Bronchial epithelial cell (primary cell): Measurements from ENCODE around the gene BTBD16. TPM values are rescaled to one million over a fixed set of nuclear protein-coding genes. Genes with fewer than 3 reads are reported as not detected.

ENCODE experiments used
- DNase-seq: peaks from one replicate; pipeline ENCODE4 v3.0.0-alpha.2; 2010; ENCODE audit warnings: low read depth
- FAIRE-seq: peaks from 2 replicates; lab custom pipeline; 2011; peaks lifted over from hg19 to GRCh38; lab: Jason Lieb, UNC
- H3K27me3 ChIP-seq: 2 replicates; pipeline ENCODE4 v1.5.1; 2011; ENCODE audit warnings: low read length; ENCODE audit not compliant: control insufficient read depth, insufficient read depth
- H3K36me3 ChIP-seq: 2 replicates; pipeline ENCODE4 v1.5.1; 2011; ENCODE audit warnings: low read length; ENCODE audit not compliant: control insufficient read depth, insufficient read depth
- H3K4me3 ChIP-seq: 2 replicates; pipeline ENCODE4 v1.5.1; 2011; ENCODE audit warnings: mild to moderate bottlenecking, low read depth, low read length, control low read depth
- CTCF ChIP-seq: IDR thresholded peaks from 2 replicates; pipeline ENCODE4 v1.5.1; 2011; ENCODE audit warnings: mild to moderate bottlenecking, moderate library complexity, low read length, control low read depth, inconsistent platforms; ENCODE audit not compliant: insufficient read depth, severe bottlenecking
- total RNA-seq: library from RNA; depleted of rRNA; stranded (reverse); fragments of >200 nt; gene quantifications from 2 replicates; pipeline ENCODE4 v1.2.1, GENCODE V29; 2014

The BTBD16 gene
- total RNA-seq, 1 donor from 2014 or later = 0.26 TPM

DNA sequence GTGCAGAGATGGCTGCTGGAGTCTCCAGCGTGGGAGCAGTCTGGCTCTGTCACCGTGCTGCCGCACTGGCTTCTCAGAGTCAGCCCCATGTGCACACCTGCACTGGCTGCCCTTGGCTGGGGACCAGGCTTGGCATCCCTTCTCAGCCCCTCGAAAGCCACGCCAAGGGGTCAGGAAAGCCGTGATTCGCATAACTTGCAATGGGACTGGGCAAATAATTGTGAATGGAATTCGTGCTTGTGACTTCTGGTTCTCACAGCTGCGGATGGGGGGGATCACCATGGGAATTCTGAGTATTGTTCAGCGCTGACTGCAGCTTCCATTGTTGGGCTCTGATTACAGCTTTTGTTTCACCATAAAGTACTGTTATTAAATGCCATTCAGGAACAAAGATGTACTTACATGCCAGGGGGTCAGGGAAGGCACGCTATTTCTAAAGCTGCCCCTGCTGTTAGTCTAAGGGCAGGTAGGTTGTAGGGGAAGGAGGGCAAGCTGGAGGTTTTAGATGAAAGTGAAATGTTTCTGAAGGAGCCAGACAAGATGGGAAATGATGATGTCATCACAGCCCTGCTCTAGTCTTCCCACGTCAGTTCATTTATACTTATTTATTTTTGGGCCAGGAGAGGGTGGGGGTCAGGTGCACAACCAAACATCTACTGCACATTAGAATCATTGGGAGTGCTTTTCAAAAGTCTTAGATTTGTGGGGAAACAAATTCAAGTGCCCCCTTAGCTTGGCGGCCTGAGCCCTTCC is 97.6 kb downstream of the BTBD16 start:
- FAIRE-seq = no peak
- no peak overlapping the region for H3K4me3 ChIP-seq
- H3K36me3 ChIP-seq = no peaks in the 10 kb centered on the region
- DNase-seq = no peak
- no peak for TF ChIP-seq CTCF
- no peaks in the 10 kb centered on the region for H3K27me3 ChIP-seq

GRCh38 chr10:122373108-122373507 is 102.0 kb downstream of the BTBD16 start:
- Histone ChIP-seq H3K4me3 (no peak overlapping the region), H3K27me3 (no peaks in the 10 kb centered on the region), H3K36me3 (no peaks in the 10 kb centered on the region)
- no peak for TF ChIP-seq CTCF
- FAIRE-seq = no peak
- no peak for DNase-seq

DNA sequence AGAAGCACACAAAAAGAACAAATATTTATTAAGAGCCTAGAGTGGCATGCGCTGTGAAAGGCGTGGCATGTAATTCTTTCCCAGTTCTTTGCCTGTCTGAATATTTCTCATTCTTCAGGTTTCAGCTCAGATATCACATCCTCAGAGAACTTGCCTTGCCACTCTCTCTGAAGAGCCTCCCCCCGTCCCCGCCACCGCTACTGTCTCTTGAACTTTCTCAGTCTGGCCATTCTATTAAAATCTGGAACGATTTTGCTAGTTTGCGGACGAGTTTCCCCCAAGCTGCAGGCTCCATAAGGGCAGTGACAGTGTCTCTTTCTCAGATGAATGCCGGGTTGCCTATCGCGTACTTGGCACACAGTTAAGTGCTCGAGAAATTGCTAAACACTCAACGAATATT is 102.6 kb downstream of the BTBD16 start:
- DNase-seq (peak; percentile 39), FAIRE-seq (no peak)
- no peaks in the 10 kb centered on the region for H3K27me3 ChIP-seq
- peak overlapping the region; percentile 46 for H3K4me3 ChIP-seq
- no peak for TF ChIP-seq CTCF
- no peaks in the 10 kb centered on the region for H3K36me3 ChIP-seq

DNA sequence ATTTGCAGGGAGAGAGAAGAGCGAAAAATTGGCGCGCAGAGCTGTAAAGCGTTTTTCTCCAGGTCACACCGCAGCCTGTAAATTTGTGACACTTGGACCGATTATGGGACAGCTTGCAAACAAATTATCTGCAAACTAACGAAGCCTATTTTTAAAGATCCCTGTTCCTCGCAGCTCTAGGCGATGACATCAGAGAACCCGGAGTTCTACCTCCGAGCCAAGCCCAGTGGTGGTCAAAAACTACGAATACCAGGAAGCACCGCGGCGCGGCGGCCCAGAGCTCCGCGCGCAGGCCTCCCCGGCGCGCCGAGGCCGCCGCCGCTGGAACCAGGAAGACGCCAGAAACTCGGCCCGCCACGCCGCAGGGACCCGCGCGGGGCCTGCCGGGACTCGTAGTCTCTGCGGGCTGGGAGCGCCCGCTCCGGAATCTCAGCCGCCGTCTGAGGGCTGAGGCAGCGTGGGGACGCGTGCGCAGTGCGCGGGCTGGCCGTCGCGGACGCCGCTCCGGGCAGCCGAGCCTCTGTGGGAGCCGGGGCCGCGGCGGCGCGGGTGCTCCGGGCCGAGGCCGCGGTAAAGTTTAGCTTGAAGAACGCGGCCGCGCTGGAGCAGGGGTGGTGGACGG is 103.3 kb downstream of the BTBD16 start, which contains the start of gene PLEKHA1:
Gene PLEKHA1, plus strand, starts transcription at position 472 of the 622 bp plus-strand sequence. CDS start 18,493 bp downstream, outside the sequence.
- FAIRE-seq (no peak), DNase-seq (peak; percentile 87)
- TF ChIP-seq CTCF = no peak
- H3K4me3 ChIP-seq = peak within 1 kb of the TSS; percentile 84
- peaks cover under 1% of the 10 kb centered on the region for H3K36me3 ChIP-seq
- no peaks in the 10 kb centered on the region for H3K27me3 ChIP-seq

DNA sequence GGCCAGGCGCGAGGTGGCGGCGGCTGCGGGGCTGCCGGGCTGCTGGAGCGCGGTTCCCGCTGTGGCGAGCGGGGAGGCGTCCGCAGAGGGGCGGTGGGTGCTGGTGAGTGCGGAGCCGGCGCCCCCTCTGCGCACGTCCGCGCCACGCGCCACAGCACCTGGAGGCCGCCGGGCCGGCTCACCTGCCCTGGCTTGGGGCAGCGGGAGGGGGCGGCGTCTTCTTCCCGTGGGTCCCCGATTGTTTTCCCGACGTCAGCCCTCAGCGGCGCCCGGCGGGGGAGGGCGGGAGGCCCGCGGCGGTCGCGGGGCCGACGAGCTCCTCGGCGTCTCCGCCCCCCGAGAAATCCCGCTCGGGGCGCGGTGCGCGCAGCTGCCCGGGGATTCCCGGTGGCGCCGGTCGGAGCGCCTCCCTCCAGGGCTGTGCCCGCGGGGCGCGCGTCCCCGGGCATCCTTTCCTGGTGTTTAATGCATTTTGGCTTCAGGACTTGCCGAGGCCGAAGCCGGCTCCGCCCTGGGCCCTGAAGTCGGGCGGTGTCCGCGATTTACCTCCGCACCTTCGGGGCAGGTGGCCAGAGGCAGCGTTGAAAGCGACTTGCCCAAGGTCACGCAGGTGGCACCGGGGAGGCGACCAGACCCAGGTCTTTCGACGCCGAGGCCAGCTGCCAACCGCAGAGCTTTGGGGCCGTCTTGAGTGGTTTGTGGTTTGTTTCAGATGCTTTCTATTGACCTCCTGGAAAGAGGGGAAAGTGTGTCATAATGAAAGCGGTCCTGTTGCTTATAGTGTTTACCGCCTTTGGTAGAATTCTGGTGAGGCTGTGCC is 104.0 kb downstream of the BTBD16 start:
- TF ChIP-seq CTCF = no peak
- Histone ChIP-seq H3K36me3 (peaks cover 2% of the 10 kb centered on the region), H3K27me3 (no peaks in the 10 kb centered on the region), H3K4me3 (peak overlapping the region; percentile 84)
- FAIRE-seq (no peak), DNase-seq (peak; percentile 29)
